ENCODE data around the gene ZNF175. TPM values are rescaled to one million over a fixed set of nuclear protein-coding genes. Genes with fewer than 3 reads are reported as not detected.

Gene ZNF175
- total and polyA plus RNA-seq, 9 of the 15 experiments (the other 6 are each of a cell fraction or from before 2014, with no cell fraction given), result 3.7 to 37.9 (median 14.0) TPM

- DNase-seq (ENCODE audit: extremely low read depth in 1 of 4, low spot score in 3 of 4) (no peak), ATAC-seq (no peak), FAIRE-seq (peak; percentile 42)
- Histone ChIP-seq H3K27me3 (ENCODE audit: control insufficient read depth in 2 of 2, insufficient read depth in 2 of 2, low read length in 2 of 2) (no peaks in the 10 kb centered on the region), H3K4me2 (ENCODE audit: insufficient read depth, low read length) (no peak overlapping the region), H3K9me1 (ENCODE audit: control insufficient read depth, insufficient read depth, low read length) (no peaks in the 10 kb centered on the region), H2AFZ (ENCODE audit: low read depth, low read length) (no peak overlapping the region), H3K4me3 (no peak overlapping the region), H4K20me1 (replicated peaks; ENCODE audit: control insufficient read depth, insufficient read depth, low read length) (no peaks in the 10 kb centered on the region), H3K36me3 (ENCODE audit: control insufficient read depth, insufficient read depth, low read length) (peaks cover 79% of the 10 kb centered on the region), H3K9ac (ENCODE audit: insufficient read depth in 1 of 2, low read depth in 2 of 2, low read length in 2 of 2) (no peak overlapping the region), H3K79me2 (ENCODE audit: control insufficient read depth, insufficient read depth, low read length) (no peaks in the 10 kb centered on the region; the same call in 2 of the 3 replicates), H3K27ac (ENCODE audit: extremely low read depth, low read depth, low read length) (no peak overlapping the region), H3K4me1 (replicated peaks in 1 of 2; ENCODE audit: control insufficient read depth in 2 of 2, insufficient read depth in 2 of 2, low read length in 2 of 2) (peaks cover 0 to 3% of the 10 kb centered on the region in 2 experiments; a peak in 1 of 5 replicates), H3K9me3 (replicated peaks; ENCODE audit: control insufficient read depth, insufficient read depth, low read depth, low read length) (peaks cover 53% of the 10 kb centered on the region)
- no peak for TF ChIP-seq ZSCAN29 (IDR thresholded peaks at IDR 0.05)
- in situ Hi-C loops (cut with MboI) (no loop called here), intact Hi-C loops (cut with micrococcal nuclease) (no loop called here)
- CTCF ChIA-PET (ENCODE audit: low intra/inter-chr PET ratio), result no interaction called here
- BruUV-seq (replicated peaks), result no TSS peak
- 98% methylated on average over 4 of the region's 4 CpGs for WGBS (ENCODE audit: insufficient coverage, low coverage, missing lambda C conversion rate)
- POLR2A ChIA-PET, result interaction anchor here (0.8 kb wide), 1 partner anchor 477 kb away, joined by 3 read pairs; no protein-coding TSS in a partner anchor
These were observed 15.7 kb downstream of the ZNF175 start for GRCh38 chr19:51586799-51587198.

- ATAC-seq (no peak), FAIRE-seq (no peak), DNase-seq (ENCODE audit: extremely low read depth in 1 of 4, low spot score in 3 of 4) (no peak)
- Histone ChIP-seq H3K27me3 (ENCODE audit: control insufficient read depth in 2 of 2, insufficient read depth in 2 of 2, low read length in 2 of 2) (no peaks in the 10 kb centered on the region), H3K4me2 (ENCODE audit: insufficient read depth, low read length) (no peak overlapping the region), H3K9me3 (replicated peaks; ENCODE audit: control insufficient read depth, insufficient read depth, low read depth, low read length) (peaks cover 53% of the 10 kb centered on the region), H3K27ac (ENCODE audit: extremely low read depth, low read depth, low read length) (no peak overlapping the region), H3K9ac (ENCODE audit: insufficient read depth in 1 of 2, low read depth in 2 of 2, low read length in 2 of 2) (no peak overlapping the region), H3K36me3 (ENCODE audit: control insufficient read depth, insufficient read depth, low read length) (peaks cover 71% of the 10 kb centered on the region), H3K79me2 (ENCODE audit: control insufficient read depth, insufficient read depth, low read length) (no peaks in the 10 kb centered on the region), H3K4me3 (no peak overlapping the region), H3K9me1 (ENCODE audit: control insufficient read depth, insufficient read depth, low read length) (no peaks in the 10 kb centered on the region), H2AFZ (ENCODE audit: low read depth, low read length) (no peak overlapping the region), H4K20me1 (replicated peaks; ENCODE audit: control insufficient read depth, insufficient read depth, low read length) (no peaks in the 10 kb centered on the region), H3K4me1 (replicated peaks in 1 of 2; ENCODE audit: control insufficient read depth in 2 of 2, insufficient read depth in 2 of 2, low read length in 2 of 2) (peaks cover 0 to 3% of the 10 kb centered on the region in 2 experiments; a peak in 2 of 5 replicates)
- CTCF ChIA-PET (ENCODE audit: low intra/inter-chr PET ratio), result no interaction called here
- in situ Hi-C loops (cut with MboI) (no loop called here), intact Hi-C loops (cut with micrococcal nuclease) (no loop called here)
- WGBS (ENCODE audit: insufficient coverage, low coverage, missing lambda C conversion rate), result over 99% methylated on average over 9 of the region's 9 CpGs
- BruUV-seq (replicated peaks), result no TSS peak
- POLR2A ChIA-PET, result interaction anchor here (0.6 to 0.8 kb wide), 2 partner anchors 81 to 477 kb away, joined by 3 read pairs; no protein-coding TSS in a partner anchor
- no peak for TF ChIP-seq ZNF354B (CRISPR knock-in tag; IDR thresholded peaks at IDR 0.05)
- TF ChIP-seq ZNF280A (IDR thresholded peaks at IDR 0.05; ENCODE audit: low read depth, partially characterized antibody), result peak; percentile 95
- peak in 1 of 2 experiments; percentile 52; a peak in 2 of 4 replicates for TF ChIP-seq TRIM24 (IDR thresholded peaks at IDR 0.05)
- peak; percentile 99 for TF ChIP-seq ZNF75A (CRISPR knock-in tag; IDR thresholded peaks at IDR 0.05)
- TF ChIP-seq SOX6 (IDR thresholded peaks at IDR 0.05), result peak; percentile 75; the same call in 1 of the 2 replicates
- TF ChIP-seq RBM25 (IDR thresholded peaks at IDR 0.05; ENCODE audit: low read depth, low read length, severe bottlenecking), result peak; percentile 38
- no peak for TF ChIP-seq GATAD2B (IDR thresholded peaks at IDR 0.05; ENCODE audit: borderline replicate concordance)
- peak; percentile 45; the same call in 1 of the 2 replicates for TF ChIP-seq TEAD4 (IDR thresholded peaks at IDR 0.05; ENCODE audit: low read length)
- no peak for TF ChIP-seq TEAD4 (CRISPR knock-in tag; IDR thresholded peaks at IDR 0.05; ENCODE audit: borderline replicate concordance)
- TF ChIP-seq PTTG1 (tag; IDR thresholded peaks at IDR 0.05; ENCODE audit: low read depth), result no peak
- peak; percentile 29; the same call in 1 of the 2 replicates for TF ChIP-seq ZNF445 (CRISPR knock-in tag; IDR thresholded peaks at IDR 0.05; ENCODE audit: low read depth)
- 0 out of 2 replicates have a peak, but pooled peaks have one; percentile 17 for TF ChIP-seq CHD2 (IDR thresholded peaks at IDR 0.05; ENCODE audit: low read depth, low read length)
- TF ChIP-seq TRIM28 (IDR thresholded peaks at IDR 0.05), result peak; percentile 96
- no peak for TF ChIP-seq POLR2B (IDR thresholded peaks at IDR 0.05; ENCODE audit: low read depth, partially characterized antibody)
These were observed 16.4 kb downstream of the ZNF175 start for GRCh38 chr19:51587264-51588191.

Measured in K562 (cell line).